ENCODE data around the gene PIEZO1.

- TF ChIP-seq POLR2AphosphoS5 (IDR thresholded peaks at IDR 0.05; ENCODE audit: borderline replicate concordance, low read depth, low read length) (no peak), EZH2 (IDR thresholded peaks at IDR 0.05) (no peak), FOXP2 (optimal IDR thresholded peaks at IDR 0.05; ENCODE audit: control extremely low read depth, extremely low read length, insufficient read depth) (no peak)
These were observed 5.4 kb downstream of the PIEZO1 start for GRCh38 chr16:88779406-88780141.

Data from SK-N-MC (cell line).